ENCODE measurements around the gene DSN1.
"Not testable (repeated sequence)": the region's sequence is repeated elsewhere in the genome, so short reads cannot be mapped to it uniquely, and the experiment has no call there.

The DSN1 gene

GRCh38 chr20:36773597-36774390, at the start of gene DSN1:
TSS of gene DSN1 (minus strand) at chr20:36773763. CDS start at chr20:36771458, 2,305 bp downstream.
- DNase-seq, result peak; percentile 99

- no peak for DNase-seq
These were observed 49.6 kb upstream of the DSN1 start for GRCh38 chr20:36823121-36823520.

- no peak for DNase-seq
These were observed 48.4 kb upstream of the DSN1 start for GRCh38 chr20:36821964-36822437.

- DNase-seq, result no peak
These were observed 47.4 kb upstream of the DSN1 start for GRCh38 chr20:36820928-36821327.

- no peak for DNase-seq
These were observed 46.5 kb upstream of the DSN1 start for GRCh38 chr20:36820073-36820472.

GRCh38 chr20:36819659-36820058, 46.1 kb upstream of the DSN1 start:
- DNase-seq, result no peak

GRCh38 chr20:36818861-36819260, 45.3 kb upstream of the DSN1 start:
- DNase-seq, result no peak

GRCh38 chr20:36818185-36818584, 44.6 kb upstream of the DSN1 start:
- DNase-seq, result no peak

GRCh38 chr20:36817496-36817895, 43.9 kb upstream of the DSN1 start:
- DNase-seq, result no peak

- no peak for DNase-seq
These were observed 42.0 kb upstream of the DSN1 start for GRCh38 chr20:36815454-36816091.

GRCh38 chr20:36812594-36813463, 39.3 kb upstream of the DSN1 start:
- no peak for DNase-seq

GRCh38 chr20:36808317-36809257, 35.0 kb upstream of the DSN1 start:
- peak; percentile 66 for DNase-seq

GRCh38 chr20:36806049-36806448, 32.5 kb upstream of the DSN1 start:
- no peak for DNase-seq

- no peak for DNase-seq
These were observed 31.8 kb upstream of the DSN1 start for GRCh38 chr20:36805396-36805795.

- DNase-seq, result no peak
These were observed 30.9 kb upstream of the DSN1 start for GRCh38 chr20:36804425-36804824.

GRCh38 chr20:36802326-36803222, 29.0 kb upstream of the DSN1 start:
- no peak for DNase-seq

- no peak for DNase-seq
These were observed 26.8 kb upstream of the DSN1 start for GRCh38 chr20:36800410-36800809.

GRCh38 chr20:36799313-36799712, 25.8 kb upstream of the DSN1 start:
- DNase-seq, result not testable (repeated sequence)

GRCh38 chr20:36796875-36797274, 23.3 kb upstream of the DSN1 start:
- no peak for DNase-seq

- DNase-seq, result no peak
These were observed 22.6 kb upstream of the DSN1 start for GRCh38 chr20:36796117-36796516.

GRCh38 chr20:36795691-36796090, 22.1 kb upstream of the DSN1 start:
- DNase-seq, result no peak

All from activated gamma-delta T cell treated with Interleukin-2 at 50 U/mL for 16 hours (primary cell).